GM19240 (cell line): ENCODE data around the gene CCT6A.
"Not testable (repeated sequence)": the region's sequence is repeated elsewhere in the genome, so short reads cannot be mapped to it uniquely, and the experiment has no call there.

ENCODE experiments used
- DNase-seq: peaks from one replicate; pipeline ENCODE4 v3.0.0; 2011; ENCODE audit warnings: low spot score; ENCODE audit not compliant: insufficient read length

CCT6A gene

DNA sequence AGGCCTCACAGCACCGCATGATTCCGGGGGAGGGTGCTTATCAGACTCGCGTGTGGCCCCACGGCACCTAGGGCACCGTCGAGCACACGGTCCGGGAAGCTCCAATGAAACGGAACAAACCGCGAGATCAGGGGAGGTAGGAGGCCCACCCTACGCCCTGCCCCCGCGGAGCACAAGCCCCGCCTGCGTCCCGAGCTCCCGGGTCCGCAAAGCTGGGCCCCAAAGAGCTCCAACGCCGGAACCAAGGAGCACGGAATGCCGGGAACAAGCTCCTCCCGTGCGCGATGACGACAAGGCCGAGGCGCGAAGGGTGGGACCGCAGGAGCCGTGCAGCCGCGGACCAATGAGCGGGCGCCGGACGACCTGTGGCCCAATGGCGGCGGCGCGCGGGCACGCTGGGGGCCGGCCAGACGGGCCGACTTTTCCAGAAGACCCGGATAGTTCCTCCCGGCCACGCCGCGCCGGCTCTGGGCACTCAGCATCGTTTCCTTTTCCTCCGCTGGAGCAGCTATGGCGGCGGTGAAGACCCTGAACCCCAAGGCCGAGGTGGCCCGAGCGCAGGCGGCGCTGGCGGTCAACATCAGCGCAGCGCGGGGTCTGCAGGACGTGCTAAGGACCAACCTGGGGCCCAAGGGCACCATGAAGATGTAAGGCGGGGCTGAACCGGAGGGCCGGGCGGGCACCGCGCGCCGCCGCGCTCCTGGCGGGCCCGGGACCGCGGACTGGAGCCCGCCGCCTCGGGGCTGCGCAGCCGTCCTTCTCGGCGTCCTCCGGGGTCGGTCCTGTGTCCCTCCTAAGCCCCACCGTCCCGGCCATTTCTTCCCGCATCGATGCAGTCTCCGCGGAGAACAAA lies at the start of gene CCT6A, which contains the start of gene PSPH:
TSS of gene CCT6A (plus strand) at position 427 of the 853 bp plus-strand sequence. CDS start at position 511, 84 bp downstream.
TSS of gene PSPH (minus strand) at position 106 of the 853 bp plus-strand sequence. CDS start 30,232 bp downstream, outside the sequence.
- peak; percentile 73 for DNase-seq

DNA sequence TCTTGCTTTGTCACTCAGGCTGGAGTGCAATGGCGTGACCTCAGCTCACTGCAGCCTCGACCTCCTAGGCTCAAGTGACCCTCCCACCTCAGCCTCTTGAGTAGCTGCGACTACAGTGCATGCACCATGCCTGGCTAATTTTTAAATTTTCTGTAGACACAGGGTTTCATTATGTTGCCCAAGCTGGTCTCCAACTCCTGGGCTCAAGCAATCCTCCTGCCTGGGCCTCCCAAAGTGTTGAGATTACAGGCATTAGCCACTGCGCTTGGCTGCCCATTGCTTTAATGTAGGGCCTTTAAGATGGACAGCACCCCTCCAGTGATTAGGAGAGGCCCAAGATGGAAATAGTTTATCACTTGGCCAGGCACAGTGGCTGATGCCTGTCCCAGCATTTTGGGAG lies 47.8 kb upstream of the CCT6A start:
- DNase-seq, result no peak

DNA sequence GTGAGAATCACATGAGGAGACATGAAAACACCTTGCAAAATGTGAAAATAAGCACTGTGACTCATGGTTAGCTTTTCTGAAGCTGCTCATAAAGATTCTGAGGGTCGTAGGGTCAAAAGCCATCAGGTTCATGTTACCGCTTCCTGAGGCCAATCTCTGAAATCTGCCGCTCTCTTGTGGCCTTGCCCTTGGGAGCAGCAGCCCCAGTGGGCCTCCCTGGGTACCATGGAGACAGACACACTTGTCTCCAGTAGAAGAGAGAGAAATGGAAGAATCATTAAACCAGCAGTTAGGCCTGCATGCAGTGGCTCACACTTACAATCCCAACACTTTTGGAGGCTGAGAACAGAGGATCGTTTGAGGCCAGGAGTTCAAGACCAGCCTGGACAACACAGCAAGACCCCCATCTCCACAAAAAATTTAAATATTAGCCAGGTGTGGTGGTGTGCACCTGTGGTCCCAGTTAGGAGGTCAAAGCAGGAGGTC lies 44.4 kb upstream of the CCT6A start:
- no peak for DNase-seq

- no peak for DNase-seq
Measured at GRCh38 chr7:56007891-56008290, 43.7 kb upstream of the CCT6A start.

DNA sequence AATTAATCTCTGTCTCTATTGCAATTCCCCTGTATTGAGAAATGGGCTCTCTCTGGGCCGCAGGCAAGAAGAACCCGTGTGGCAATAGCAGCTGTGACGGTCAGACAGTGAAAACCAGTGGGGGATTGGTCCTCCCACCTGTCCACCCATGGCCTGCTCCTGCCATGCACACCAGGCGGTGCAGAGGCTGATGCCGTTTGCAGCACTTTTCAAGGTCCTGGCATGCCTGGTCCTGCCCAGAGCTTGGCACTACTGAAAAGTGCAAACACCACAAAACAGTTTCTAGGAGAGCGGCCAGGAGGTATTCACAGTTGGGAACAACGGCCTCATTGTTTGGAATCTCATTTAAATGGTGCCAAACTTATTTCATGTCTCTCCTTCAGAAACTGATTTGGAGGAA lies 41.9 kb upstream of the CCT6A start:
- no peak for DNase-seq

- not testable (repeated sequence) for DNase-seq
Measured at GRCh38 chr7:56017015-56017414, 34.5 kb upstream of the CCT6A start.

- DNase-seq, result no peak
Measured at GRCh38 chr7:56019501-56019900, 32.1 kb upstream of the CCT6A start.

DNA sequence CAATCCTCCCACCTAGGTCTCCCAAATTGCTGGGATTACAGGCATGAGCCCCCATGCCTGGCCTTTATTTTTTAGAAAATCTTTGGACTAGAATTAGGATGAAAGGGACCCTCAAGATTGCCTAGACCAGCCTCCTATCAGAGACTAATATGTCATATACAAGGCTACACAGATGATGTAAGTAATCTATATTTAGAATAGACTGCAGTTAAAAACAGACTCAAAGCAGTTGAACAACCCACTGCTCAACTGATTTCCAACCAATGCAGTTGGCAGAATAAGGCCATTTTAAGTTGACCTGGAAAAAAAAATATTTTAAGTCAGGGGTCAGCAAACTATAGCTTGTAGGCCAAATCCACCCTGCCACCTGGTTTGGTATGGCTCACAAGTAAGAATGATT lies 28.1 kb upstream of the CCT6A start:
- DNase-seq, result no peak

GRCh38 chr7:56026538-56026937 lies 25.0 kb upstream of the CCT6A start:
- no peak for DNase-seq

DNA sequence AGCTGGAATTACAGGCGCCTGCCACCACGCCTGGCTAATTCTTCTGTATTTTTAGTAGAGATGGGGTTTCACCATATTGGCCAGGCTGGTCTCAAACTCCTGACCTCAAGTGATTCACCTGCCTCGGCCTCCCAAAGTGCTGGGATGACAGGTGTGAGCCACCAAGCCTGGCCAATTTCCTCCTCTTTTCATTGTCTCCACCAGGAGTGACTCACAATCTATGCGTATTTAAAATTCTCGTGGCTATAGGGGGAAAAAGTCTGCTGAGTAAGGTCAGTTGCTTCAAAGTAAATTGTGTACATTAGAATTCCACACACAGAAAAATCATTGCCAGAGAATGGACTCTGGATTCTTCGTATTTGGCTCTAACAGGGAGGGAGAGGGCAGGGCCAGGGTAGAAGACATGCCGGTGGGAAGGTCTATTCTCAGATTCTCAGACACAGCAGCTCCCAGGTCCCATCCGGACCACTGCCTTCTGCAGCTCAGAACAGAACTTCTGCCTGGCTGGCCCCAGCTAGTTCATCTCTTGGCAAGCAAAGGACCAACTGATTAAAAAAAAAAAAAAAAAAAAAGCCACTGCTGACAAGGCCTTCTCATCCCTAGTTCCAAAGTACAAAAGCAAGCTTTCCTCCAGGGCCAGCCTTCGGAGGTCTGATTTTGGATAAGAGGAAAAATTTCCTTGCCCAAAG lies 22.5 kb upstream of the CCT6A start:
- DNase-seq, result no peak

GRCh38 chr7:56030340-56030739 lies 21.2 kb upstream of the CCT6A start:
- DNase-seq, result no peak

- DNase-seq, result not testable (repeated sequence)
Measured at GRCh38 chr7:56031556-56031955, 20.0 kb upstream of the CCT6A start.

DNA sequence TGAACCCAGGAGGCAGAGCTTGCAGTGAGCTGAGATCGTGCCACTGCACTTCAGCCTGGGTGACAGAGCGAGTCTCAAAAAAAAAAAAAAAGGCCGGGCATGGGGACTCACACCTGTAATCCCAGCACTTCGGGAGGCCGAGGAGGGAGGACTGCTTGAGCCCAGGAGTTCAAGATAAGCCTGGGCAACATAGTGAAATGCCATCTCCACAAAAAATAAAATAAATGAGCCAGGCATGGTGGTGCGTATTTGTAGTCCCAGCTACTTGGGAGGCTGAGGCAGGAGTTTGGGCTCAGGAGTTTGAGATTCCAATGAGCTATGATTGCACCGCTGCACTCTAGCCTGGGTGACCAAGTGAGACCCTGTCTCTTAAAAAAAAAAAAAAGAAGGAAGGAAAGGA lies 19.0 kb upstream of the CCT6A start:
- not testable (repeated sequence) for DNase-seq

GRCh38 chr7:56033671-56034432 lies 17.7 kb upstream of the CCT6A start:
- DNase-seq, result peak; percentile 69

DNA sequence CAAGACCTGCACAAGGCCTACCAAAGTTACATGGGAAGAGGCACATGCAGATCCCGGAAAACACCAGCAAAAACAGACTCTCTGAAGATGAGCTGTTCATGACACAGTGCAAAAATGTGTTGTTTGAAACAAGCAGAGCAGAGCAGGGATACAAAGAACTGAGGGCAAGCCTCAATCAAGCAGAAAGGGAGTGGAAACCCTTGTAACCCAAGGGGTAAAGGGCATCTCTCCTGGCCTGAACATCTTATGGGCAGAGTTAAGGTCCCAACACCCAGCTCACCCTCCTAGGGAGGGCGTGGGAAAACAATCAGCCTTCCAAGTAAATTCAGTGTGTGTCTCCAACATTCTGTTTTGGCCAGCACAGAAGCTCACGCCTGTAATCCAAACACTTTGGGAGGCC lies 10.8 kb upstream of the CCT6A start:
- DNase-seq, result no peak

DNA sequence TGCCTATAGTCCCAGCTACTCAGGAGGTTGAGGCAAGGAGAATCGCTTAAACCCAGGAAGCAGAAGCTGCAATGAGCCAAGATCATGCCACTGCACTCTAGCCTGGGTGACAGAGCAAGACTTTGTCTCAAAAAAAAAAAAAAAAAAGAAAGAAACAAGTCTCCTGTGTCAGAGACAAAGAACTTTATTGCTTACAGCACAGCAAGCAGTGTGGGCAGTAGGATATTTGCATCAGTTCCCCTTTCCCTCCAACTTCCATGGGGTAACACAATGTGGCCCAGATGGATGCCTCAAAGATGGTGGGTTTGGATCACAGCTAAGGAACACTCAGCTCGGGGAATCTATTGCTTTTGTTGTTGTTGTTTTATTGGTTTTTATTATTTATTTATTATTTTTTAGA lies 5.8 kb upstream of the CCT6A start:
- not testable (repeated sequence) for DNase-seq

- no peak for DNase-seq
Measured at GRCh38 chr7:56046721-56047445, 4.7 kb upstream of the CCT6A start.

DNA sequence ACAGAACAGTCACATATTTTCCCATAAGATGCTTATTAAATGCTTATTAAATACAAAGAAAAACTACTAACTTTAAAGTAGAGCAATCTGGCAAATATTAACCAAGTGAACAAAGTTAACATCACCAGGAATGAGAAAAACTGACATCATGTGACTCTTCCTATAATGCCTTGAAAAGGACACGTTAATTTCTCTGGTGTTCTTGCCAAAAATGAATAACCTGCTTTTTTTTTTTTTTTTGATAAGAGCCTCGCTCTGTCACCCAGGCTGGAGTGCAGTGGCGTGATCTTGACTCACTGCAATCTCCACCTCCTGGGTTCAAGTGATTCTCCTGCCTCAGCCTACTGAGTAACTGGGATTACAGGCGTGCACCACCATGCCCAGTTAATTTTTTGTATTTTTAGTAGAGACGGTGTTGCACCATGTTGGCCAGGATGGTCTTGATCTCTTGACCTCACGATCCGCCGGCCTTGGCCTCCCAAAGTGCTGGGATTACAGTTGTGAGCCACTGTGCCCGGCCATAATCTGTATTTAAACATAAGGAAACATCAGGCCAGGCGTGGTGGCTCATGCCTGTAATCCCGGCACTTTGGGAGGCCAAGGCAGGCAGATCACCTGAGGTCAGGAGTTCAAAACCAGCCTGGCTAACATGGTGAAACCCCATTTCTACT lies 4.0 kb upstream of the CCT6A start:
- DNase-seq, result not testable (repeated sequence)

- DNase-seq, result no peak
Measured at GRCh38 chr7:56048245-56048644, 3.3 kb upstream of the CCT6A start.

DNA sequence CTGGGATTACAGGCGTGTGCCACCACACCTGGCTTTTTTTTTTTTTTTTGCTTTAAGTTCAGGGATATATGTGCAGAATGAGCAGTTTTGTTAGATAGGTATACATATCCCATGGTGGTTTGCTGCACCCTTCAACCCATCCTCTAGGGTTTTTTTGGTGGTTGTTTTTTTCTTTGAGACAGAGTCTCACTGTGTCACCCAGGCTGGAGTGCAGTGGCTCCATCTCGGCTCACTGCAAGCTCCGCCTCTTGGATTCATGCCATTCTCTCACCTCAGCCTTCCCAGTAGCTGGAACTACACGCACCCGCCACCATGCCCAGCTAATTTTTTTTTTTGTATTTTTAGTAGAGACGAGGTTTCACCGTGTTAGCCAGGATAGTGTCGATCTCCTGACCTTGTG lies 2.8 kb upstream of the CCT6A start:
- not testable (repeated sequence) for DNase-seq

DNA sequence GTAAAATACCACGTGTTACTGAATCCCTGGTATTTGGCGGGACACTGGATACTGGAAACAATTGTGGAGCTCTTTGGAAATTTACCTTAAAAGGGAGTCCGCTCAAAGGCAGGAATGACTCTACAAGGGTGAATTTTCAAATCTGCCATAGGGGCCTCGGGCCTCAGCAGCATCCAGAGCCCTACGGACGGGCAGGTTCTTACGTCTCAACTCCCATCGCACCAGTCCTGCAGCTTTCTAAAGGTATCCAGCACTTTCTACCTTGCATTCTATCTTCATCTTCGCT lies 569 bp upstream of the CCT6A start:
- no peak for DNase-seq
